ENCODE measurements around the gene OAF. TPM values are rescaled to one million over a fixed set of nuclear protein-coding genes. Genes with fewer than 3 reads are reported as not detected.

OAF gene
- total RNA-seq, 1 experiment from 2014 or later, result 20.4 TPM

- in situ Hi-C loops (cut with HindIII; ENCODE audit: low pct_unique_long_range_greater_than_20kb, low sequenced_read_pairs), result no loop called here
- DNase-seq (ENCODE audit: low read depth), result no peak
Measured at GRCh38 chr11:120182372-120182771, 28.5 kb upstream of the OAF start.

- DNase-seq (ENCODE audit: low read depth), result no peak
- in situ Hi-C loops (cut with HindIII; ENCODE audit: low pct_unique_long_range_greater_than_20kb, low sequenced_read_pairs), result no loop called here
Measured at GRCh38 chr11:120182790-120183491, 27.9 kb upstream of the OAF start.

- DNase-seq (ENCODE audit: low read depth), result no peak
- in situ Hi-C loops (cut with HindIII; ENCODE audit: low pct_unique_long_range_greater_than_20kb, low sequenced_read_pairs), result no loop called here
Measured at GRCh38 chr11:120183701-120184141, 27.1 kb upstream of the OAF start.

GRCh38 chr11:120184371-120184945 is 26.4 kb upstream of the OAF start:
- in situ Hi-C loops (cut with HindIII; ENCODE audit: low pct_unique_long_range_greater_than_20kb, low sequenced_read_pairs), result no loop called here
- DNase-seq (ENCODE audit: low read depth), result no peak

GRCh38 chr11:120184946-120185705 is 25.7 kb upstream of the OAF start:
- no peak for DNase-seq (ENCODE audit: low read depth)
- in situ Hi-C loops (cut with HindIII; ENCODE audit: low pct_unique_long_range_greater_than_20kb, low sequenced_read_pairs), result no loop called here

- DNase-seq (ENCODE audit: low read depth), result no peak
- in situ Hi-C loops (cut with HindIII; ENCODE audit: low pct_unique_long_range_greater_than_20kb, low sequenced_read_pairs), result no loop called here
Measured at GRCh38 chr11:120185706-120186455, 25.0 kb upstream of the OAF start.

- in situ Hi-C loops (cut with HindIII; ENCODE audit: low pct_unique_long_range_greater_than_20kb, low sequenced_read_pairs), result no loop called here
- DNase-seq (ENCODE audit: low read depth), result no peak
Measured at GRCh38 chr11:120186456-120186773, 24.4 kb upstream of the OAF start.

GRCh38 chr11:120186774-120187591 is 23.8 kb upstream of the OAF start:
- DNase-seq (ENCODE audit: low read depth), result no peak
- in situ Hi-C loops (cut with HindIII; ENCODE audit: low pct_unique_long_range_greater_than_20kb, low sequenced_read_pairs), result no loop called here

GRCh38 chr11:120188371-120188770 is 22.5 kb upstream of the OAF start:
- no peak for DNase-seq (ENCODE audit: low read depth)
- in situ Hi-C loops (cut with HindIII; ENCODE audit: low pct_unique_long_range_greater_than_20kb, low sequenced_read_pairs), result no loop called here

GRCh38 chr11:120188811-120189455 is 21.9 kb upstream of the OAF start:
- in situ Hi-C loops (cut with HindIII; ENCODE audit: low pct_unique_long_range_greater_than_20kb, low sequenced_read_pairs), result no loop called here
- DNase-seq (ENCODE audit: low read depth), result no peak

GRCh38 chr11:120191058-120191457 is 19.8 kb upstream of the OAF start:
- in situ Hi-C loops (cut with HindIII; ENCODE audit: low pct_unique_long_range_greater_than_20kb, low sequenced_read_pairs), result no loop called here

GRCh38 chr11:120192831-120193625 is 17.8 kb upstream of the OAF start:
- no peak for DNase-seq (ENCODE audit: low read depth)
- in situ Hi-C loops (cut with HindIII; ENCODE audit: low pct_unique_long_range_greater_than_20kb, low sequenced_read_pairs), result no loop called here

More at GRCh38 chr11:120191058-120191457, 19.8 kb upstream of the OAF start:
- DNase-seq (ENCODE audit: low read depth), result no peak

- in situ Hi-C loops (cut with HindIII; ENCODE audit: low pct_unique_long_range_greater_than_20kb, low sequenced_read_pairs), result no loop called here
- no peak for DNase-seq (ENCODE audit: low read depth)
Measured at GRCh38 chr11:120194166-120194565, 16.7 kb upstream of the OAF start.

GRCh38 chr11:120195601-120196320 is 15.1 kb upstream of the OAF start:
- in situ Hi-C loops (cut with HindIII; ENCODE audit: low pct_unique_long_range_greater_than_20kb, low sequenced_read_pairs), result no loop called here
- DNase-seq (ENCODE audit: low read depth), result no peak

- no peak for DNase-seq (ENCODE audit: low read depth)
- in situ Hi-C loops (cut with HindIII; ENCODE audit: low pct_unique_long_range_greater_than_20kb, low sequenced_read_pairs), result no loop called here
Measured at GRCh38 chr11:120196826-120197225, 14.0 kb upstream of the OAF start.

GRCh38 chr11:120197251-120197891 is 13.5 kb upstream of the OAF start:
- DNase-seq (ENCODE audit: low read depth), result no peak
- in situ Hi-C loops (cut with HindIII; ENCODE audit: low pct_unique_long_range_greater_than_20kb, low sequenced_read_pairs), result no loop called here

Measured in Caki2 (cell line).